ENCODE results near the gene KCNQ1OT1.

The KCNQ1OT1 gene

GRCh38 chr11:2701898-2702434 is 2.2 kb upstream of the KCNQ1OT1 start:
- no peak for TF ChIP-seq CTCF (IDR thresholded peaks at IDR 0.05; ENCODE audit: control insufficient read depth, insufficient read depth, low read depth, low read length, missing control alignments)
- H3K4me3 ChIP-seq (ENCODE audit: control insufficient read depth, low read depth, low read length): no peak overlapping the region
- DNase-seq (ENCODE audit: low read depth): no peak

GRCh38 chr11:2701230-2701629 is 1.4 kb upstream of the KCNQ1OT1 start:
- no peak overlapping the region for H3K4me3 ChIP-seq (ENCODE audit: control insufficient read depth, low read depth, low read length)
- no peak for DNase-seq (ENCODE audit: low read depth)
- no peak for TF ChIP-seq CTCF (IDR thresholded peaks at IDR 0.05; ENCODE audit: control insufficient read depth, insufficient read depth, low read depth, low read length, missing control alignments)

GRCh38 chr11:2700415-2701211 is 819 bp upstream of the KCNQ1OT1 start:
- DNase-seq (ENCODE audit: low read depth): no peak
- H3K4me3 ChIP-seq (ENCODE audit: control insufficient read depth, low read depth, low read length): peak overlapping the region; percentile 62
- no peak for TF ChIP-seq CTCF (IDR thresholded peaks at IDR 0.05; ENCODE audit: control insufficient read depth, insufficient read depth, low read depth, low read length, missing control alignments)

GRCh38 chr11:2699185-2699530 is 636 bp downstream of the KCNQ1OT1 start:
- no peak for DNase-seq (ENCODE audit: low read depth)
- no peak for TF ChIP-seq CTCF (IDR thresholded peaks at IDR 0.05; ENCODE audit: control insufficient read depth, insufficient read depth, low read depth, low read length, missing control alignments)
- peak overlapping the region; percentile 78 for H3K4me3 ChIP-seq (ENCODE audit: control insufficient read depth, low read depth, low read length)

GRCh38 chr11:2698386-2699184 is 1.2 kb downstream of the KCNQ1OT1 start:
- no peak for DNase-seq (ENCODE audit: low read depth)
- no peak for TF ChIP-seq CTCF (IDR thresholded peaks at IDR 0.05; ENCODE audit: control insufficient read depth, insufficient read depth, low read depth, low read length, missing control alignments)
- peak overlapping the region; percentile 78 for H3K4me3 ChIP-seq (ENCODE audit: control insufficient read depth, low read depth, low read length)

DNA sequence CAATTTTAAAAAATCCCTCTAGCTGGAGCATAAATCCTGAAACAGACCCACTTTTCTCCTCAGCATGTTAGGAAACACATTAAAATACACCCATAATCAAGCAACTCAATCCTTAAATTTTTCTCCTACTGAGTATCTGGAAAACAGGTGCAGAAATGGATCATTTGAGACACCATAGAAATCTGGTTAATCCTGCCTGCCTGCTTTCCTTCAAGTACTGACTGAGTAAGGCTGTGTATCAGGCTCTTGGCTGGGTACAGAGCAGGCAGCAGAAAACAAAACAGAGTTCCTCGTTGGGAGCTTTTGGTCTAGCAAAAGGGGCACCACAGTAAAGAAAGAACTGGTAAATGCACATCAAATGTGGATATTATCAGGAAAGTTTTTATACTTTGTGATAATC is 1.9 kb downstream of the KCNQ1OT1 start:
- TF ChIP-seq CTCF (IDR thresholded peaks at IDR 0.05; ENCODE audit: control insufficient read depth, insufficient read depth, low read depth, low read length, missing control alignments): no peak
- no peak for DNase-seq (ENCODE audit: low read depth)
- H3K4me3 ChIP-seq (ENCODE audit: control insufficient read depth, low read depth, low read length): peak overlapping the region; percentile 78

Data from AG09309 (cell line).